H1 (cell line): ENCODE data around the gene MNX1. TPM values are rescaled to one million over a fixed set of nuclear protein-coding genes. Genes with fewer than 3 reads are reported as not detected.

Experiments
- CTCF ChIA-PET: fragments of 300-600 bp; sonication (Branson Sonifier 250); formaldehyde crosslinking; loops from one replicate; lab custom pipeline; 2021; ENCODE audit not compliant: partially characterized antibody; lab: Charles Lee
- POLR2A ChIA-PET: fragments of 300-600 bp; sonication (Branson Sonifier 250); formaldehyde crosslinking; loops from one replicate; lab custom pipeline; 2021; ENCODE audit warnings: inconsistent platforms; ENCODE audit not compliant: partially characterized antibody; lab: Charles Lee
- DNase-seq, 2 experiments: peaks; one replicate each; pipeline versions ENCODE4 v3.0.0 to v3.0.0-alpha.2; 2010 to 2022; ENCODE audit warnings: low spot score in 2 of 2, low read depth in 1 of 2, mixed read lengths in 1 of 2
- FAIRE-seq: peaks from 2 replicates; lab custom pipeline; 2011; peaks lifted over from hg19 to GRCh38; lab: Jason Lieb, UNC
- H2AFZ ChIP-seq: 2 replicates; pipeline ENCODE4 v1.8.1; 2012; ENCODE audit warnings: low read length, inconsistent platforms
- H2AK5ac ChIP-seq: 2 replicates; pipeline ENCODE4 v1.6.1; 2013; ENCODE audit warnings: low read depth, low read length
- H2BK120ac ChIP-seq: replicated peaks from 2 replicates; pipeline ENCODE3; 2013; ENCODE audit warnings: low read depth, low read length, inconsistent platforms
- H2BK12ac ChIP-seq: 2 replicates; pipeline ENCODE4 v1.6.1; 2013; ENCODE audit warnings: low read depth, low read length
- H2BK15ac ChIP-seq: 2 replicates; pipeline ENCODE4 v1.6.1; 2013; ENCODE audit warnings: low read length
- H2BK20ac ChIP-seq: 2 replicates; pipeline ENCODE4 v1.6.1; 2013; ENCODE audit warnings: low read length
- H2BK5ac ChIP-seq: 2 replicates; pipeline ENCODE4 v1.6.1; 2013; ENCODE audit warnings: low read depth, low read length
- H3K14ac ChIP-seq: 2 replicates; pipeline ENCODE4 v1.6.1; 2013; ENCODE audit warnings: inconsistent platforms; ENCODE audit not compliant: insufficient read length
- H3K18ac ChIP-seq: 2 replicates; pipeline ENCODE4 v1.6.1; 2013; ENCODE audit warnings: low read length; ENCODE audit errors: extremely low read depth
- H3K23ac ChIP-seq: 2 replicates; pipeline ENCODE4 v1.6.1; 2013; ENCODE audit warnings: inconsistent platforms; ENCODE audit not compliant: insufficient read length
- H3K23me2 ChIP-seq: 2 replicates; pipeline ENCODE4 v1.6.1; 2013; ENCODE audit warnings: low read depth, low read length
- H3K27ac ChIP-seq: 2 replicates; pipeline ENCODE4 v1.6.1; 2011; ENCODE audit warnings: low read depth, low read length, inconsistent platforms
- H3K27me3 ChIP-seq, 4 experiments: replicated peaks in 1 of 4; 1 replicate in 1 of 4; 2 replicates in 3 of 4; pipeline versions ENCODE4 v1.6.1 to v1.8.1; 2011 to 2013; ENCODE audit warnings: low read length in 3 of 4, mild to moderate bottlenecking in 3 of 4, inconsistent platforms in 2 of 4, mixed read lengths in 2 of 4, moderate library complexity in 1 of 4; ENCODE audit not compliant: control insufficient read depth in 3 of 4, insufficient read depth in 3 of 4; ENCODE audit errors: extremely low read depth in 1 of 4
- H3K36me3 ChIP-seq, 4 experiments: 2 replicates each; pipeline versions ENCODE4 v1.6.1 to v1.8.1; 2011 to 2013; ENCODE audit warnings: mild to moderate bottlenecking in 4 of 4, low read length in 3 of 4, moderate library complexity in 2 of 4, control low read depth in 1 of 4, inconsistent platforms in 1 of 4; ENCODE audit not compliant: insufficient read depth in 4 of 4, control insufficient read depth in 2 of 4
- H3K4ac ChIP-seq: replicated peaks from 2 replicates; pipeline ENCODE3; 2013; ENCODE audit warnings: low read length, low read depth, mixed read lengths, inconsistent platforms; ENCODE audit not compliant: insufficient read length
- H3K4me1 ChIP-seq, 4 experiments: replicated peaks in 1 of 4; 1 replicate in 1 of 4; 2 replicates in 3 of 4; pipeline versions ENCODE4 v1.6.1 to v1.8.1; 2011 to 2013; ENCODE audit warnings: low read length in 3 of 4, inconsistent platforms in 2 of 4, mixed read lengths in 1 of 4; ENCODE audit not compliant: insufficient read depth in 4 of 4, control insufficient read depth in 3 of 4
- H3K4me2 ChIP-seq, 2 experiments: 2 replicates each; pipeline versions ENCODE4 v1.6.1 to v1.8.1; 2011 to 2013; ENCODE audit warnings: low read depth in 2 of 2, low read length in 2 of 2, control low read depth in 1 of 2, inconsistent platforms in 1 of 2, mild to moderate bottlenecking in 1 of 2; ENCODE audit not compliant: insufficient read depth in 1 of 2
- H3K4me3 ChIP-seq, 4 experiments: fragments of 200-600, 300-600 bp in 1 of 4; sonication (generic), shearing (Covaris generic), sonication (Bioruptor Twin) in 1 of 4; 2 replicates each; pipeline versions ENCODE4 v1.5.1 to v1.8.1; 2011 to 2016; ENCODE audit warnings: low read length in 4 of 4, low read depth in 3 of 4, control low read depth in 2 of 4, inconsistent platforms in 2 of 4, mild to moderate bottlenecking in 2 of 4, mixed read lengths in 1 of 4, moderate library complexity in 1 of 4; ENCODE audit not compliant: insufficient read depth in 2 of 4; ENCODE audit errors: extremely low read depth in 1 of 4
- H3K56ac ChIP-seq: replicated peaks from 2 replicates; pipeline ENCODE3; 2013; ENCODE audit warnings: low read depth, mild to moderate bottlenecking, mixed read lengths, low read length, inconsistent platforms; ENCODE audit not compliant: insufficient read length
- H3K79me1 ChIP-seq: 2 replicates; pipeline ENCODE4 v1.6.1; 2013; ENCODE audit warnings: low read depth, low read length, control low read depth
- H3K79me2 ChIP-seq, 2 experiments: 2 replicates each; pipeline versions ENCODE4 v1.6.1 to v1.8.1; 2012 to 2013; ENCODE audit warnings: low read length in 2 of 2, mild to moderate bottlenecking in 2 of 2, inconsistent platforms in 1 of 2; ENCODE audit not compliant: insufficient read depth in 2 of 2, control insufficient read depth in 1 of 2
- H3K9ac ChIP-seq, 4 experiments: replicated peaks in 1 of 4; 1 replicate in 1 of 4; 2 replicates in 3 of 4; pipeline versions ENCODE4 v1.6.1 to v1.8.1; 2011 to 2013; ENCODE audit warnings: low read depth in 3 of 4, low read length in 3 of 4, control low read depth in 2 of 4, mild to moderate bottlenecking in 2 of 4, moderate library complexity in 2 of 4, inconsistent platforms in 1 of 4; ENCODE audit errors: extremely low read depth in 1 of 4
- H3K9me3 ChIP-seq, 2 experiments: 2 replicates each; pipeline versions ENCODE4 v1.6.1 to v1.8.1; 2012 to 2013; ENCODE audit warnings: mild to moderate bottlenecking in 2 of 2, moderate library complexity in 2 of 2, control low read depth in 1 of 2, inconsistent platforms in 1 of 2, low read depth in 1 of 2, low read length in 1 of 2, mixed read lengths in 1 of 2; ENCODE audit not compliant: insufficient read depth in 2 of 2
- H4K20me1 ChIP-seq, 2 experiments: replicated peaks in 1 of 2; 2 replicates each; pipeline versions ENCODE3 to v1.8.1; 2011 to 2013; ENCODE audit warnings: inconsistent platforms in 2 of 2, low read length in 2 of 2, mild to moderate bottlenecking in 1 of 2; ENCODE audit not compliant: insufficient read depth in 2 of 2, control insufficient read depth in 1 of 2
- H4K5ac ChIP-seq: 2 replicates; pipeline ENCODE4 v1.6.1; 2013; ENCODE audit warnings: low read length, low read depth, mixed read lengths, inconsistent platforms; ENCODE audit not compliant: insufficient read length
- H4K8ac ChIP-seq: 2 replicates; pipeline ENCODE4 v1.8.0; 2013; ENCODE audit warnings: mild to moderate bottlenecking, moderate library complexity, low read length, inconsistent platforms; ENCODE audit not compliant: insufficient read depth; ENCODE audit errors: extremely low read depth
- H4K91ac ChIP-seq: replicated peaks from 2 replicates; pipeline ENCODE3; 2013; ENCODE audit warnings: low read length, mixed read lengths, inconsistent platforms; ENCODE audit not compliant: insufficient read length
- CHD2 ChIP-seq: IDR thresholded peaks from 2 replicates; pipeline ENCODE4 v1.6.1; 2012; ENCODE audit warnings: low read length, improper control_type of control experiment
- JUN ChIP-seq: IDR thresholded peaks from 2 replicates; pipeline ENCODE4 v1.6.1; 2011; ENCODE audit warnings: low read depth, mild to moderate bottlenecking, improper control_type of control experiment, low read length
- POLR2A ChIP-seq, 2 experiments: IDR thresholded peaks; 1 replicate in 1 of 2; 2 replicates in 1 of 2; pipeline ENCODE4 v1.6.1; 2011; ENCODE audit warnings: low read depth in 2 of 2, low read length in 2 of 2, mild to moderate bottlenecking in 2 of 2; ENCODE audit errors: control extremely low read depth in 1 of 2
- ZNF274 ChIP-seq: IDR thresholded peaks from 2 replicates; pipeline ENCODE4 v1.7.0; 2012; ENCODE audit warnings: low read length, borderline replicate concordance; ENCODE audit errors: extremely low read depth
- WGBS, 2 experiments: shearing (Covaris generic) in 1 of 2; methylation state at CpG; one replicate each; pipeline versions ENCODE4 v1.1.6 to v1.1.7; 2013 to 2015; ENCODE audit warnings: low lambda C conversion rate in 2 of 2, mixed read lengths in 2 of 2, inconsistent platforms in 1 of 2, low coverage in 1 of 2, missing lambda C conversion rate in 1 of 2; ENCODE audit not compliant: insufficient replicate concordance in 2 of 2, insufficient coverage in 1 of 2, insufficient read length in 1 of 2; ENCODE audit errors: extremely low coverage in 1 of 2, missing lambda C conversion rate in 1 of 2; 5-methylcytosine and 5-hydroxymethylcytosine counted together
- polyA plus RNA-seq, 7 experiments: library from polyadenylated mRNA; depleted of rRNA in 3 of 7; stranded (reverse) in 5 of 7; unstranded in 2 of 7; fragments of >200 nt in 5 of 7; fragments of 200-250 nt in 2 of 7; gene quantifications; 1 replicate in 5 of 7; 2 replicates in 1 of 7; 4 replicates in 1 of 7; pipeline versions ENCODE4 v1.2.1 to v1.2.3, GENCODE V29; 2011 to 2013; ENCODE audit warnings: missing spikeins in 2 of 7, mixed read lengths in 2 of 7
- total RNA-seq: library from RNA; stranded (reverse); fragmentation: NEBNext Ultra II Directional; extraction: Animal tissue kit (Norgen Biotek cat#: 25700); gene quantifications from 2 replicates; pipeline ENCODE4 v1.2.1, GENCODE V29; 2021

Gene MNX1
- total and polyA plus RNA-seq, 2 of the 8 experiments (the other 6 are each of a cell fraction or from before 2014, with no cell fraction given), result 0.39 TPM; not detected in 1

DNA sequence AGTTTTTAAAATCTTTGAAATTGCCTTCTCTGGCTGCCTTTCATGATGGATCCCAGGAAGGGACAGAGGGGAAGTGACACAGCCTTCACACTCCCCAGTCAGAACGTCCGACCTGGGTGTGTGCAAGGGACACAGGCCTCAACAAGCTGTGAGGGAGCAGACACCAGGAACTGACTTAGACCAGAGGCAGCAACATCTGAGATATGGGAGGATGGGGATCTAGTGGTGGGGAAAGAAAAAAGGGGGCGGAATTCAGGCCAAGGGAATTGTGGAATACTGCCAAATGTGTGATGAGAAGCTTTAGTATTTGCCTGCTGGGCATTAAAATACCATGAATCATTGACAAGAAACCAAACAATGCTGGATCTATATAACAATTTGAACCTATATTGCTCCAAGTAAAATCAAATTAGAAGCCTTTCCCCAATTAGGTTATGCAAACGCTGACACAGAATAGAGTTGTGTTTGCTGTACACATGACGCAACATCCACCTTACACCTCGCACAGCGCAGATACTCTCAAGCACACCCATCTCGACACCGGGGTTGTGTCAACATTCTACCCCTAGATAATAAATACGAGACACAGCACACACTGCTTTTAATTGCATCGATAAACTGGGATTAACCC, 17.2 kb upstream of the MNX1 start:
- H4K5ac ChIP-seq, result no peak overlapping the region
- H3K4me3 ChIP-seq, result no peak overlapping the region
- no peak overlapping the region for H3K9ac ChIP-seq
- no peaks in the 10 kb centered on the region for H3K36me3 ChIP-seq
- H2BK120ac ChIP-seq, result no peak overlapping the region
- H4K20me1 ChIP-seq, result peaks cover 2 to 8% of the 10 kb centered on the region in 2 experiments
- H2AK5ac ChIP-seq, result no peak overlapping the region
- no peak for DNase-seq
- no peak overlapping the region for H4K8ac ChIP-seq
- no peaks in the 10 kb centered on the region for H3K9me3 ChIP-seq
- H3K18ac ChIP-seq, result no peak overlapping the region
- WGBS, 2 experiments, result 81% methylated on average over 11 of the region's 11 CpGs; no CpG with 5 or more reads in 1 of the 2 experiments
- no peak overlapping the region for H2BK12ac ChIP-seq
- no peaks in the 10 kb centered on the region for H3K79me1 ChIP-seq
- no peak overlapping the region for H2BK20ac ChIP-seq
- no peak for FAIRE-seq
- H2BK15ac ChIP-seq, result no peak overlapping the region
- no peak overlapping the region for H3K14ac ChIP-seq
- H3K79me2 ChIP-seq, result no peaks in the 10 kb centered on the region
- peaks cover 0 to 5% (median 3%) of the 10 kb centered on the region in 4 experiments; a peak in 3 of 7 replicates for H3K4me1 ChIP-seq
- no peak overlapping the region for H2AFZ ChIP-seq
- no peak overlapping the region for H3K4ac ChIP-seq
- peaks cover 23 to 48% (median 31%) of the 10 kb centered on the region in 4 experiments for H3K27me3 ChIP-seq
- no peak overlapping the region for H2BK5ac ChIP-seq
- H3K27ac ChIP-seq, result no peak overlapping the region
- H3K23me2 ChIP-seq, result no peaks in the 10 kb centered on the region
- CTCF ChIA-PET, result interaction anchor here (1.1 kb wide), 1 partner anchor 11 kb away, joined by 3 read pairs; no protein-coding TSS in a partner anchor
- no peak overlapping the region for H3K4me2 ChIP-seq
- H3K56ac ChIP-seq, result no peak overlapping the region
- POLR2A ChIA-PET, result interaction anchor here (1.7 kb wide), 1 partner anchor 10 kb away, joined by 4 read pairs; no protein-coding TSS in a partner anchor
- no peak overlapping the region for H3K23ac ChIP-seq
- H4K91ac ChIP-seq, result no peak overlapping the region
- TF ChIP-seq ZNF274 (no peak), JUN (no peak), POLR2A (IDR thresholded peaks at IDR 0.05; ENCODE audit: control extremely low read depth in 1 of 2, low read depth in 2 of 2, low read length in 2 of 2) (no peak), CHD2 (no peak)
